CD4-positive, alpha-beta T cell treated with Interleukin-6 for 4 hours (primary cell): ENCODE measurements around the gene MED17.

Source experiments
- DNase-seq: peaks from one replicate; pipeline ENCODE4 v3.0.0-alpha.2; 2020; ENCODE audit warnings: mixed read lengths

MED17 gene

GRCh38 chr11:93849751-93850593 lies 65.9 kb downstream of the MED17 start:
- no peak for DNase-seq

- DNase-seq = no peak
Observed at GRCh38 chr11:93850594-93851018, 66.5 kb downstream of the MED17 start, which contains the start of gene VSTM5. Gene VSTM5, minus strand, starts transcription at chr11:93850618. Its CDS starts 116 bp downstream, at chr11:93850502.

GRCh38 chr11:93852242-93852641 lies 68.2 kb downstream of the MED17 start:
- no peak for DNase-seq

GRCh38 chr11:93857413-93858120 lies 73.5 kb downstream of the MED17 start:
- DNase-seq = no peak

- DNase-seq = no peak
Observed at GRCh38 chr11:93858121-93858775, 74.2 kb downstream of the MED17 start.

GRCh38 chr11:93861808-93862207 lies 77.7 kb downstream of the MED17 start:
- DNase-seq = no peak
